Left renal pelvis (tissue), 4 donors: Measurements from ENCODE around the gene TLL1. TPM values are rescaled to one million over a fixed set of nuclear protein-coding genes. Genes with fewer than 3 reads are reported as not detected.

Experiments
- DNase-seq, 4 donors: peaks; one replicate each; pipeline ENCODE4 v3.0.0-alpha.2; 2013; ENCODE audit warnings: low read depth in 4 of 4, low spot score in 3 of 4
- polyA plus RNA-seq, 4 donors: library from polyadenylated mRNA; unstranded; fragments of 120-200 nt; gene quantifications; one replicate each; pipeline ENCODE4 v1.2.1, GENCODE V29; 2013; ENCODE audit not compliant: insufficient read length in 4 of 4

TLL1 gene
- 1 to 10 TPM; 1.7 to 2.5 (median 2.0) TPM for polyA plus RNA-seq

- peak in 3 of 4 donors; percentile 11 to 29 (median 14) for DNase-seq
Measured at GRCh38 chr4:165872461-165873297, at the start of gene TLL1. Gene TLL1 (plus strand): TSS chr4:165873237. CDS start chr4:165873905, 668 bp downstream.

- no peak for DNase-seq
Measured at GRCh38 chr4:165826166-165826565, 46.9 kb upstream of the TLL1 start.

- DNase-seq = no peak
Measured at GRCh38 chr4:165827018-165827417, 46.0 kb upstream of the TLL1 start.

- no peak for DNase-seq
Measured at GRCh38 chr4:165828928-165829327, 44.1 kb upstream of the TLL1 start.

GRCh38 chr4:165834116-165834515 is 38.9 kb upstream of the TLL1 start:
- DNase-seq = no peak

- no peak for DNase-seq
Measured at GRCh38 chr4:165838575-165838974, 34.5 kb upstream of the TLL1 start.

- DNase-seq = no peak
Measured at GRCh38 chr4:165839615-165840333, 33.3 kb upstream of the TLL1 start.

GRCh38 chr4:165842684-165843083 is 30.4 kb upstream of the TLL1 start:
- no peak for DNase-seq

GRCh38 chr4:165844161-165844560 is 28.9 kb upstream of the TLL1 start:
- no peak for DNase-seq

GRCh38 chr4:165851256-165851655 is 21.8 kb upstream of the TLL1 start:
- no peak for DNase-seq

- DNase-seq = no peak
Measured at GRCh38 chr4:165855191-165855590, 17.8 kb upstream of the TLL1 start.

GRCh38 chr4:165861363-165861762 is 11.7 kb upstream of the TLL1 start:
- no peak for DNase-seq

- no peak for DNase-seq
Measured at GRCh38 chr4:165864271-165864670, 8.8 kb upstream of the TLL1 start.

GRCh38 chr4:165866019-165866650 is 6.9 kb upstream of the TLL1 start:
- DNase-seq = no peak

GRCh38 chr4:165867961-165868360 is 5.1 kb upstream of the TLL1 start:
- no peak for DNase-seq

- peak in 3 of 4 donors; percentile 8 to 17 (median 14) for DNase-seq
Measured at GRCh38 chr4:165873298-165874071, 448 bp downstream of the TLL1 start.

GRCh38 chr4:165874072-165874790 is 1.2 kb downstream of the TLL1 start:
- DNase-seq = peak in 3 of 4 donors; percentile 2 to 7 (median 5)

GRCh38 chr4:165874791-165875371 is 1.8 kb downstream of the TLL1 start:
- DNase-seq = peak in 3 of 4 donors; percentile 14 to 21 (median 19)

- DNase-seq = no peak
Measured at GRCh38 chr4:165875446-165875845, 2.4 kb downstream of the TLL1 start.
